ENCODE measurements around the gene AIF1L.

GRCh38 chr9:131145245-131145644 is 48.9 kb downstream of the AIF1L start:
- no peak for TF ChIP-seq CTCF (optimal IDR thresholded peaks at IDR 0.05 in 1 of 3, IDR thresholded peaks at IDR 0.05 in 1 of 3, conservative IDR thresholded peaks at IDR 0.05 in 1 of 3; ENCODE audit: extremely low read depth in 1 of 3, insufficient read depth in 2 of 3, low read length in 3 of 3)
- TF ChIP-seq EZH2 (IDR thresholded peaks at IDR 0.05; ENCODE audit: low read length), result no peak
